ENCODE measurements around the gene LILRA6.

Gene LILRA6

GRCh38 chr19:54189735-54190502, 52.7 kb downstream of the LILRA6 start:
- Histone ChIP-seq H3K36me3 (ENCODE audit: control insufficient read depth, insufficient read depth, low read length, severe bottlenecking) (peaks cover 10% of the 10 kb centered on the region), H3K27me3 (replicated peaks; ENCODE audit: control insufficient read depth, insufficient read depth, low read length) (no peaks in the 10 kb centered on the region), H3K9ac (ENCODE audit: low read length) (peak overlapping the region; percentile 96), H3K9me3 (ENCODE audit: control insufficient read depth, low read length) (no peaks in the 10 kb centered on the region), H3K4me3 (ENCODE audit: low read length) (peak overlapping the region; percentile 91), H3K4me1 (ENCODE audit: control insufficient read depth, insufficient read depth, low read length) (peaks cover 18% of the 10 kb centered on the region)
- DNase-seq (ENCODE audit: low read depth): peak; percentile 100

- H3K27me3 ChIP-seq (replicated peaks; ENCODE audit: control insufficient read depth, insufficient read depth, low read length): no peaks in the 10 kb centered on the region
- peaks cover 18% of the 10 kb centered on the region for H3K4me1 ChIP-seq (ENCODE audit: control insufficient read depth, insufficient read depth, low read length)
- peak within 1 kb of the TSS; percentile 96 for H3K9ac ChIP-seq (ENCODE audit: low read length)
- H3K9me3 ChIP-seq (ENCODE audit: control insufficient read depth, low read length): no peaks in the 10 kb centered on the region
- peak within 1 kb of the TSS; percentile 91 for H3K4me3 ChIP-seq (ENCODE audit: low read length)
- DNase-seq (ENCODE audit: low read depth): no peak
- peaks cover 10% of the 10 kb centered on the region for H3K36me3 ChIP-seq (ENCODE audit: control insufficient read depth, insufficient read depth, low read length, severe bottlenecking)
These were observed 53.4 kb downstream of the LILRA6 start, which contains the start of gene MBOAT7 for GRCh38 chr19:54189145-54189734. Gene MBOAT7 (minus strand): TSS chr19:54189580. CDS start chr19:54188508, 1,072 bp downstream.

GRCh38 chr19:54188215-54188871, 54.2 kb downstream of the LILRA6 start:
- H3K4me1 ChIP-seq (ENCODE audit: control insufficient read depth, insufficient read depth, low read length): peaks cover 18% of the 10 kb centered on the region
- peaks cover 4% of the 10 kb centered on the region for H3K36me3 ChIP-seq (ENCODE audit: control insufficient read depth, insufficient read depth, low read length, severe bottlenecking)
- peak; percentile 73 for DNase-seq (ENCODE audit: low read depth)
- H3K9me3 ChIP-seq (ENCODE audit: control insufficient read depth, low read length): no peaks in the 10 kb centered on the region
- peak overlapping the region; percentile 93 for H3K9ac ChIP-seq (ENCODE audit: low read length)
- H3K27me3 ChIP-seq (replicated peaks; ENCODE audit: control insufficient read depth, insufficient read depth, low read length): no peaks in the 10 kb centered on the region
- peak overlapping the region; percentile 91 for H3K4me3 ChIP-seq (ENCODE audit: low read length)

- Histone ChIP-seq H3K9me3 (ENCODE audit: control insufficient read depth, low read length) (no peaks in the 10 kb centered on the region), H3K36me3 (ENCODE audit: control insufficient read depth, insufficient read depth, low read length, severe bottlenecking) (no peaks in the 10 kb centered on the region), H3K4me1 (ENCODE audit: control insufficient read depth, insufficient read depth, low read length) (peaks cover 12% of the 10 kb centered on the region), H3K4me3 (ENCODE audit: low read length) (no peak overlapping the region), H3K27me3 (replicated peaks; ENCODE audit: control insufficient read depth, insufficient read depth, low read length) (no peaks in the 10 kb centered on the region), H3K9ac (ENCODE audit: low read length) (no peak overlapping the region)
- no peak for DNase-seq (ENCODE audit: low read depth)
These were observed 55.6 kb downstream of the LILRA6 start for GRCh38 chr19:54186934-54187381.
